HG03097 (cell line): Measurements from ENCODE around the gene PSMD10.
A peak's percentile ranks its signal among the peaks of the same experiment; 100 is the strongest.

Experiments used
- ATAC-seq: cut with Tn5 transposase; IDR thresholded peaks from one replicate; pipeline ENCODE4 v1.9.1; 2021; ENCODE audit not compliant: unreplicated experiment, low FRiP score

PSMD10 gene

GRCh38 chrX:108091264-108091877, at the start of gene PSMD10, which contains the start of gene ATG4A:
TSS of gene PSMD10 (minus strand) at chrX:108091542. CDS start at chrX:108091520, 22 bp downstream.
TSS of gene ATG4A (plus strand) at chrX:108091778. CDS start at chrX:108091827, 49 bp downstream.
- peak; percentile 98 for ATAC-seq

GRCh38 chrX:108138814-108139702, 47.7 kb upstream of the PSMD10 start:
- ATAC-seq, result no peak

- no peak for ATAC-seq
Measured at GRCh38 chrX:108134724-108135123, 43.4 kb upstream of the PSMD10 start.

GRCh38 chrX:108132876-108133275, 41.5 kb upstream of the PSMD10 start:
- no peak for ATAC-seq

GRCh38 chrX:108132034-108132433, 40.7 kb upstream of the PSMD10 start:
- ATAC-seq, result no peak

- ATAC-seq, result no peak
Measured at GRCh38 chrX:108131471-108131870, 40.1 kb upstream of the PSMD10 start.

GRCh38 chrX:108130889-108131288, 39.5 kb upstream of the PSMD10 start:
- ATAC-seq, result no peak

- no peak for ATAC-seq
Measured at GRCh38 chrX:108127152-108127551, 35.8 kb upstream of the PSMD10 start.

- ATAC-seq, result no peak
Measured at GRCh38 chrX:108126661-108127060, 35.3 kb upstream of the PSMD10 start.

GRCh38 chrX:108123591-108124366, 32.4 kb upstream of the PSMD10 start:
- no peak for ATAC-seq

- no peak for ATAC-seq
Measured at GRCh38 chrX:108122748-108123147, 31.4 kb upstream of the PSMD10 start.

GRCh38 chrX:108121291-108121690, 29.9 kb upstream of the PSMD10 start:
- no peak for ATAC-seq

GRCh38 chrX:108117988-108118387, 26.6 kb upstream of the PSMD10 start:
- ATAC-seq, result no peak

GRCh38 chrX:108114541-108114940, 23.2 kb upstream of the PSMD10 start:
- ATAC-seq, result no peak

- ATAC-seq, result no peak
Measured at GRCh38 chrX:108105473-108105872, 14.1 kb upstream of the PSMD10 start.

- no peak for ATAC-seq
Measured at GRCh38 chrX:108097380-108097779, 6.0 kb upstream of the PSMD10 start.

GRCh38 chrX:108091878-108092291, 543 bp upstream of the PSMD10 start:
- peak; percentile 43 for ATAC-seq

GRCh38 chrX:108090491-108091263, 665 bp downstream of the PSMD10 start:
- ATAC-seq, result no peak

- no peak for ATAC-seq
Measured at GRCh38 chrX:108088511-108088910, 2.8 kb downstream of the PSMD10 start.

- ATAC-seq, result no peak
Measured at GRCh38 chrX:108087792-108088191, 3.5 kb downstream of the PSMD10 start.
